Skeletal muscle satellite cell (primary cell): ENCODE data around the gene MRM2.

Experiments
- H3K27me3 ChIP-seq: 2 replicates; pipeline ENCODE4 v1.7.0; 2013; ENCODE audit warnings: low read length; ENCODE audit not compliant: control insufficient read depth, insufficient read depth
- H3K36me3 ChIP-seq: 2 replicates; pipeline ENCODE4 v1.7.0; 2013; ENCODE audit warnings: mild to moderate bottlenecking, control low read depth, low read length; ENCODE audit not compliant: insufficient read depth
- H3K4me1 ChIP-seq: 2 replicates; pipeline ENCODE4 v1.7.0; 2013; ENCODE audit warnings: low read length; ENCODE audit not compliant: control insufficient read depth, insufficient read depth
- H3K4me2 ChIP-seq: 2 replicates; pipeline ENCODE4 v1.7.0; 2013; ENCODE audit warnings: mild to moderate bottlenecking, low read length
- H3K4me3 ChIP-seq: 2 replicates; pipeline ENCODE4 v1.7.0; 2013; ENCODE audit warnings: low read length
- H3K9ac ChIP-seq: 2 replicates; pipeline ENCODE4 v1.7.0; 2013; ENCODE audit warnings: mild to moderate bottlenecking, low read depth, low read length, moderate library complexity
- H3K9me3 ChIP-seq: replicated peaks from 2 replicates; pipeline ENCODE4 v1.7.0; 2013; ENCODE audit warnings: mild to moderate bottlenecking, control low read depth, low read length

MRM2 gene

DNA sequence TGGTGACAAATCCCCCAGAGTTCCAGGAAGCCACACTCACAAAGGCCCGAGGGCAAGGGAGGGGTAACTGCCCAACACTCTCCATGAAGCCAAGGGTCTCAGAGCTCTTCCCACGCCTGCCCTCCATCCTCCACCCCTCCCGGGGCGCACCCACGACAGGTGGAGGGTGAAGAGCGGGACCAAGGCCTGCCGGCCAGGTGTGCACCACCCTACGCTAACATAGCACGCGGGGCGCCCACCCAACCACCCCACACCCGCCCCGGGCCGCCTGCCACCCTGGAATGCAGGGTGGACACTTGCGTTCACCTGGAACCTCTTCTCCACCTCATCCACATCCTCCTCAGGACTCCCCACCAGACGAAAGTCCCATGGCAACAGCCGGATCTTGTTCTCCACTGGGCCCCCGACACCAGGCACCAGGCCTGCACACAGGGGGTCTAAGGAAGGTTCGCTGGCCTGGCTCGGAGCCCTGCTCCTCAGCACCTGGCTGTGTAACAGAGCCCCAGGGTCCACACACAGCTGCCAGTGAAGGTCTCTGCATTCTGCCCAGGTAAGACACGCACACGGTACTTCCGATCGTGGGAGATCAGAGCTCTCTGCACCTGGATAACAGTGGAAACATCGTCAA lies 41.9 kb downstream of the MRM2 start:
- no peaks in the 10 kb centered on the region for H3K4me1 ChIP-seq
- H3K27me3 ChIP-seq: no peaks in the 10 kb centered on the region
- peaks cover 15% of the 10 kb centered on the region for H3K36me3 ChIP-seq
- H3K4me2 ChIP-seq: no peak overlapping the region
- no peaks in the 10 kb centered on the region for H3K9me3 ChIP-seq
- no peak overlapping the region for H3K4me3 ChIP-seq
- H3K9ac ChIP-seq: no peak overlapping the region

DNA sequence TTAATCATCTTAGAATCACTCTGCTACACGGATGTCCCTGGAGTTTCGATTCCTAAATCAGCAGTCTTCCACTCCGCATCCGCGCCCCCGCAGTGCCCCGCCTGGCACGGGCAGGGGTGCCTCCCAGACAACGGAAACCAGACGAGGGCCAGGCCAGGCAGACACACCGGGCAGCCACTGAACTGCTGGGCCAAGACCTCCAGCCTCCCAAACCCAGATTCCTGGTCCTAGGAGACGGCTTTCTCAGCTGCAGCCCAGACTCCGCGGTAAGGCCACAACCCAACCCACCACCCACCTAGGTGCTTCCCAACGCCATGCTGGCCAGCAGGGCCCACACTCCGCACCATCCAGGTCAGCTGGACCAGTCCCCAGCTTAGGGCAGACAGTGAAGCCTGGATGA lies 42.5 kb downstream of the MRM2 start:
- no peak overlapping the region for H3K9ac ChIP-seq
- H3K36me3 ChIP-seq: peaks cover 15% of the 10 kb centered on the region
- H3K4me1 ChIP-seq: no peaks in the 10 kb centered on the region
- no peaks in the 10 kb centered on the region for H3K9me3 ChIP-seq
- H3K4me3 ChIP-seq: no peak overlapping the region
- H3K4me2 ChIP-seq: no peak overlapping the region
- H3K27me3 ChIP-seq: no peaks in the 10 kb centered on the region

DNA sequence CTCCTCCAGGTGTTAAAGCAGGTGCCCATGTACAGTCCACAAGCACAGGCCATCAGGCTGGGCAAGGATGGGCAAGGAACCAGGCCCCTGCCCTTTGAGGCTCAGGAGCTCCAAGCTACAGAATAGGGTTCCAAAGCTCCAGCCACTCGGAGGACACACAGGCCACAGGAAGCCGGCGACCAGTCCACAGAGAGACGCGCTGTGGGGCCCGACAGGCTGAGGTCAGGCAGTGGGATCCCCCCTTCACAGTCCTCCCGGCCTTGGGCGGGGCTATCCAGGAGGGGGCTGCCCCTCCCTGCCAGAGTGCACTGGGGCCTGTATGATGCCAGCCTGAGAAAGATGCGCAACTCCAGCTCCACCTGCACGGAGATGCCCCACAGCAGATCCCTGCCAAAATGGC lies 43.2 kb downstream of the MRM2 start:
- Histone ChIP-seq H3K4me3 (no peak overlapping the region), H3K9me3 (no peaks in the 10 kb centered on the region), H3K36me3 (peaks cover 15% of the 10 kb centered on the region), H3K4me2 (no peak overlapping the region), H3K27me3 (no peaks in the 10 kb centered on the region), H3K9ac (no peak overlapping the region), H3K4me1 (no peaks in the 10 kb centered on the region)

DNA sequence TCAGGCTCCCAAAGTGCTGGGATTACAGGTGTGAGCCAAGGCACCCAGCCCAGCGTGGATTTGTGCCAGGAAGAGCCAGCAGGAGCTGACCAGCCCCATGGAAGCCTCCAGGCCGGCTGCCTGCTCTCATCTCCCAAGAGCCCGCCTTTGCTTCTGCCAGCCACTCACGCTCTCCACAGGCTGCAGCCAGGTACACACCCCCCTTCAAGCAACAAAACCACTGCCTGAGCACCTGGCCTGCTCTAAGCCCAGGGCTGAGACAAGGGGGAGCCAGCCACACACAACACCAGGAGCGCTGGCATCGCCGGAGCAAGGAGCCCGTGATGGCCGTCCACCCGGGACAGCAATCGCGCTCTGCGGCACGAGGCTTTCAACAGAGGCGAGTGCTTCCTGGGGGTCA lies 43.8 kb downstream of the MRM2 start:
- Histone ChIP-seq H3K9ac (no peak overlapping the region), H3K4me3 (no peak overlapping the region), H3K4me2 (no peak overlapping the region), H3K36me3 (peaks cover 15% of the 10 kb centered on the region), H3K27me3 (no peaks in the 10 kb centered on the region), H3K4me1 (no peaks in the 10 kb centered on the region), H3K9me3 (no peaks in the 10 kb centered on the region)

DNA sequence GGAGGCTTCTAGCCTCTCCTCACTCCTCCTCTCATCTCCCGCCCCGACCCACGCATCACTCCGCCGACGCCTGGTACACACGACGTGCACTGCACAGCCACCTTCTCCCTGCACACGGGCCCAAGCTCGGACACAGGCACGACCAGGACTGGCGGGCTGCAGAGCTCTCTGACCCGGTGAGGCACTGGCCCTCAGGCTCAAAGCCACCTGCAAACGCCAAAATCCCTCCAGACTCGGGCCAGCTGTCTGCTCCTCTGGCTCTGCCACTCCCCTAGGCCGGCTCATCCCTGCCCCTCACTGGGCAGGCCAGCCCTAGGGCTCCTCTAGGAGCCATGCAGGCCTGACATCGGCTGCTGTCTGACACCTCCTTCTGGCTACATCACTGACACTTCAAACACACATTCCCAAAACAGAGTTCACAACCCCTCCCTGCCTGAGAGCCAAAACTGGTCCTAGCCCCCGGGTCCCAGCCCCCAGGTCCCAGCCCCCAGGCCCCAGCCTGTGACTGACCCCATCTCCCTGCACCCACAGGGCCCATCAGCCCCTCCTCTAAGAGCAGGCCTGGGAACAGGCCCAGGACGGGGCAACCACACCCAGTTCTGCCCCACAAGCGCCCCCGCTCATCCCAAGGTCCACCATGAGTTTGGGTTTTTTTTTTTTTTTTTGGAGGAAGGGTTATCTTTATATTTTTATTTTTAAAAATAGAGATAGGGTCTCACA lies 44.4 kb downstream of the MRM2 start:
- peaks cover 15% of the 10 kb centered on the region for H3K36me3 ChIP-seq
- no peak overlapping the region for H3K4me2 ChIP-seq
- H3K9ac ChIP-seq: no peak overlapping the region
- no peaks in the 10 kb centered on the region for H3K9me3 ChIP-seq
- no peaks in the 10 kb centered on the region for H3K4me1 ChIP-seq
- H3K4me3 ChIP-seq: no peak overlapping the region
- H3K27me3 ChIP-seq: no peaks in the 10 kb centered on the region

DNA sequence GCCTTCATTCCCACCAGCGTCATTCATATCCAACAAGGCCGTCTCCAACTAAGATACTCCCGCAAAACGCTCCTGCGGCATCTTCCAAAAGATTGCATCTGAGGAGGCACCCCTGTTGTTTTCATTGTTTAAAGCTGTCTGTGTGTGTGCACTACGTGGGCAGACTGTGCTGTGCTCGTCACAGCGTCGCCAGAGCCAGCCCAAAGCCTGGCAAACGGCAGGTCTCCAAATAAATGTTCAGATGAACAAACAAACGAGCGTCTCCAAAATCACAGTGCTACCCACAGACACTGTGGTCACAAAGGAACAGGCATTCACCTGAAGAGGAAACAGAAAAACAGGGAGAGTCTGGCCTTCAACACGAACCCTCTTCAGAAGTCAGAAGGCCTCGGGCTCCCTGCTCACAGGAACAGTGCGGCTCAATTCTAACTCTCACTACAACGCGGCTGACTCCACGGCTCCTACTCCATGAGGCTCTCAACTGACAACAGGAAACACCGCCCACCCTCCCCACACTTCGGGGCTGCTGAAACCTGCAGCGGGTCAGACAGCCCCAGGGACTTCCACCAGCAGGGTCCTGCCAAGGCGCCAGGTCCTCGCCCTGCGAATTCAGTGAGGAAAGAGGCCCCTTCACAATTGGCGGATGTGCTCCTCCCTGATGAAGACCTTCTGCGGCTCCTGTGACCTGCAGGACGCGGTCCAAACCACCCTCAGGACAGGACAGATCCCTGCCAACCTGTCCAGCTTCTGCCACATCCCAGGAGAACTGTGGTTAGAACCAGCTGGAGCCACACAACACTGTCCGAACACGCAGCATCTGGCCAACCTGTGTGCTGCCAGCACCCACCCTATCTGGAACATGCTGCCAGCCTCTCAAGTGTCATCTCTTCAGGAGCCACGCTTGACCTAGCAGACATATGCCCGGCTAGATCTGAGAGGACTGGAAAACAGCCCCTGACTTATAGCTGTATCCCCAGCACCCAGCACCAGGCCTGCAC lies 45.3 kb downstream of the MRM2 start:
- Histone ChIP-seq H3K4me2 (no peak overlapping the region), H3K9me3 (no peaks in the 10 kb centered on the region), H3K9ac (no peak overlapping the region), H3K4me1 (no peaks in the 10 kb centered on the region), H3K36me3 (peaks cover 15% of the 10 kb centered on the region), H3K27me3 (no peaks in the 10 kb centered on the region), H3K4me3 (no peak overlapping the region)

DNA sequence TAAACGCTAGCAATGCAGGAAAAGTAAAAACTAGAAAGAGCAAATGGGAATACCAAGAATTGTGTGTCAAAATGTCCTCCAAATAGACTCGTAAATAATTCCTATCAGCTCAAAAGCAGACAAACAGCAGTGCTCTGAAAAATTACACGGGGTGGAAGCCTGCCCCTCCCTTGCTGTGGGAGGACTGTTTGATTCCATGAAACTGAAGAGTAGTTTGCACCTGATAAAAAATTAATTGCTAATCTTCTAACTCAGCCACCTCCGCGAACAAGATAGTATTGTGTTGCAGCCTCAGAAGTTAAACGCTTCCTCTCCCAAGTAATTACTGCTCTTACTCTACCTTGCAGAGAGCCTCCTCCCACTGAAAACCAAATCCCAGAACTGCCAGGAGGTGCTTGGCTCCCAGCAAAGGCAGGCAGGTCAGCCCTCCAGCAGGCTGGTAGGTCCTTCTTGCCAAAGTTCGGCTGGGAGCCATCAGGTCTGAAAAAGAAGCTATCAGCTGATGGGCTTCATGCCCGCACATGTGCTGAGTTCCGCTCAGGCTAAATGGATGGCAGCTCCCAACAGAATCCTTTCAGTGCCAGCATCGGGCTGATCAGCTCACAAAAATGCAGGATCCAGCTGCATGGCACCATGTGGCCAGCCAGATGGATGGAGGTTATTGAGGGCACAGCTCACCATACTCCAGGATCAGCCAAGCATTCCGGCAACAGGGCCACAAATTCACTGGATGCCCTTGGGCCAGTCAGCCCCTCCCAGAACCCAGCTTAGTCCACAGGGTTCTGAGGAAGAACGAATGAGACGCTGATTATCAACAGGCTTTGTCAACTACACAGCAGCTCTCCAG lies 46.4 kb downstream of the MRM2 start:
- Histone ChIP-seq H3K9ac (no peak overlapping the region), H3K4me1 (no peaks in the 10 kb centered on the region), H3K36me3 (peaks cover 15% of the 10 kb centered on the region), H3K9me3 (no peaks in the 10 kb centered on the region), H3K4me2 (no peak overlapping the region), H3K4me3 (no peak overlapping the region), H3K27me3 (no peaks in the 10 kb centered on the region)

DNA sequence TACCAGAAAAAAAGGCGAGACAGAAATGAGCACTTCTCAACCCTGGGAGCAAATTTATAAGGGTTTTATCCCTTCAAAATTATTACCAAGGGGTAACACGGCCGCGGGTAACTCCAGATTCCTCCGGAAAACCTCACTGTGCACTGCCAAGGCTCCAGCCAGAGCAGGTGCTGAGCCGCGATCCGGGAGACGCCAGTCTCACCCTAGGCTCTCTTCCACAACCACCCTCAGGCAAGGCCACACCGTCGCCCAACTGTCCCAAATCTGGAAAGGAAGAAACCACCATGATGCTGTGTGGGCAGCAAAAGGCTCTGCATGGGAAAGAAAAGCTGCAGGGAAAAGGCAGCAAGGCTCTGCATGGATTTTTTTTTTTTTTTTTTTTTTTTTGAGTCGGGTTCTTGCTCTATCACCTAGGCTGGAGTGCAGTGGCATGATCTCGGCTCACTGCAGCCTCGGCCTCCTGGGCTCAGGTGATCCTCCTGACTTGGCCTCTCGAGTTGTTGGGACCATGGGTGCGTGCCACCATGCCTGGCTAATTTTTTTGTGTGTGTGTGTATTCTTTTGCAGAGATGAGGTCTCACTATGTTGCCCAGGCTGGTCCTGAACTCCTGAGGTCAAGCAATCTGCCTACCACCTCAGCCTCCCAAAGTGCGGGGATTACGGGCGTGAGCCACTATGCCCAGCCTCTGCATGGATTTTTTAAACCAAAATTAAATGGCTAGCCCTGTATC lies 48.3 kb downstream of the MRM2 start:
- Histone ChIP-seq H3K9ac (no peak overlapping the region), H3K36me3 (peaks cover 12% of the 10 kb centered on the region), H3K4me2 (no peak overlapping the region), H3K9me3 (no peaks in the 10 kb centered on the region), H3K27me3 (no peaks in the 10 kb centered on the region), H3K4me3 (no peak overlapping the region), H3K4me1 (no peaks in the 10 kb centered on the region)

DNA sequence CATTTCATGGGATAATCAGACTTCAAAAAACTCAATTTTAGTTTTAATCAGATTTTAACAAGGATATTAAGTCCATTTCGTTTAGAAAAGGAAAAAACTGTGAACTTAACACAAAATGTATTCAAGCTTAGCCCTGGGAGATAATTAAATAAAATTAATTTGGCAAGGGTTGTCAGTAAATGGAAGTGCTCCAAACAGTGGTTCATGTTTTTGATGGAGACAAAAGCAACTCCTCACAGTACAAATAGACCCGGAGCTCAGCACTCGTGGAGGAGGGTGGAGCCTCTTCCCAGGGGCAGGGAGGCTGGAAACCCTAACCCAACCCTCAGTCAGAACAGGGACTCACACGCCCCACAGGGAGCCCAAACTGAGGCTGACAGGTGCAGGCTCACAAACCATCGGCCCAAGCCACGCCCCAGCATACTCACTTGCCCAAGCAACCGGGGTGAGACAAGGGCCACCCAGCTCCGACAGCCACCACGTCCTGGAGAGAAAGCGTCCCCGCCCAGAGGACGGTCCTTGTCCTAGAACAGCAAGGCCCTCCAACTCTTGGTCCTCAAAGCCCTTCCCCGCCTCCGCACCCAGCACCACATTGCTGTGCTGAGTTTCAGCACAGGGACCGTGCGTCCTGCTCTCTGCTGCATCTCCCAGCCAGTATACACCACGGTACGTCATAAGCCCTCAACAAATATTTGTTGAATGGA lies 49.0 kb downstream of the MRM2 start:
- H3K4me3 ChIP-seq: no peak overlapping the region
- no peak overlapping the region for H3K4me2 ChIP-seq
- H3K9me3 ChIP-seq: no peaks in the 10 kb centered on the region
- no peaks in the 10 kb centered on the region for H3K4me1 ChIP-seq
- H3K9ac ChIP-seq: no peak overlapping the region
- H3K36me3 ChIP-seq: peaks cover 12% of the 10 kb centered on the region
- no peaks in the 10 kb centered on the region for H3K27me3 ChIP-seq

DNA sequence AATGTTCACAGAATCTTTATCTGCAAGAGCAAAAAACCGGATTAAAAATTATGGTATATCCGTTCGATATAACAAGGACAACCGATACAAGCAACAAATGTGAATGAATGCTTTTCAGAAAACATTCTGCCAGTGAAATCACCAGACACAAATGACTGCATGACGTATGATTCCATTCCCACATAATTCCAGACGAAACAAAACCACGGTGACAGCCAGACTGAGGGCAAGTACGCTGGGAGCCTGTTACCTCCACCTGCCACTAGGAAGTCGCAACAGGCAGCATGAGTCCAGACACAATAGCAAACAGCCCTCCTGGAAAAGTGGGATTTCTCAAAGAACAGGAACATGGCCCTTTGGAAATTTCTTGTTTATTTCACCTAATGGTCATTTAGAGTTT lies 51.0 kb downstream of the MRM2 start:
- no peaks in the 10 kb centered on the region for H3K27me3 ChIP-seq
- no peaks in the 10 kb centered on the region for H3K4me1 ChIP-seq
- peaks cover 9% of the 10 kb centered on the region for H3K36me3 ChIP-seq
- H3K4me2 ChIP-seq: no peak overlapping the region
- H3K4me3 ChIP-seq: no peak overlapping the region
- H3K9ac ChIP-seq: no peak overlapping the region
- no peaks in the 10 kb centered on the region for H3K9me3 ChIP-seq
